Measurements from ENCODE around the gene CD244.
A peak's percentile ranks its signal among the peaks of the same experiment; 100 is the strongest.

Gene CD244

DNA sequence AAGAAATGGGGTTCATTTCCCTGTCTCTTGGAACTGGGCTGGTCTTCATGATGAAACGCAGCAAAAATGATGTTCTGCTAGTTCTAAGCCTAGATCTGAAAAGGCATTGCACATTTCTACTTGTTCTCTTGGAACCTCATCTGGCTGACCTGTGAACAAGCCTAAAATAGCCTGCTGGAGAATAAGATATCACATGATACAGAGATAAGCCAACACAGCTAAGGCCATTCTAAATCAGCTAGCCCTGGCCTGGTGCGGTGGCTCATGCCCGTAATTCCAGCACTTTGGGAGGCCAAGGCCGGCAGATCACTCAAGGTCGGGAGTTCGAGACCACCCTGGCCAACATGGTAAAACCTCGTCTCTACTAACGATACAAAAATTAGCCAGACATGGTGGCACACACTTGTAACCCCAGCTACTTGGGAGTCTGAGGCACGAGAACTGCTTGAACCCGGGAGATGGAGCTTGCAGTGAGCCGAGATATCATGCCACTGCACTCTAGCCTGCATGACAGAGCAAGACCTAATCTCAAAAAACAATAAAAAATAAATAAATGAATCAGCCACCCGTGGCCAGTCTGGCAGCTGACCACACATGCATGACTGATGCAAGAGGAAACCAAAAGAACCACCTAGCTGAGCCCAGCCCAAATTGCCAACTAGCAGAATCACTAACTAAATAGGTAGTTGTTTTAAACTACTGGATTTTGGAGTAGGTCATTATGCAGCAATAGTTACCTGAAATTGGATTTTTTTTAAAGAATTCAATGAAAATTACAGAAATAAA lies 18.0 kb downstream of the CD244 start:
- Mint-ChIP-seq H3K4me3 (no peak overlapping the region), H3K9me3 (no peaks in the 10 kb centered on the region), H3K4me1 (ENCODE audit: low read depth) (peaks cover 28% of the 10 kb centered on the region), H3K27me3 (no peaks in the 10 kb centered on the region), H3K36me3 (ENCODE audit: low read depth) (no peaks in the 10 kb centered on the region), H3K27ac (no peak overlapping the region)

DNA sequence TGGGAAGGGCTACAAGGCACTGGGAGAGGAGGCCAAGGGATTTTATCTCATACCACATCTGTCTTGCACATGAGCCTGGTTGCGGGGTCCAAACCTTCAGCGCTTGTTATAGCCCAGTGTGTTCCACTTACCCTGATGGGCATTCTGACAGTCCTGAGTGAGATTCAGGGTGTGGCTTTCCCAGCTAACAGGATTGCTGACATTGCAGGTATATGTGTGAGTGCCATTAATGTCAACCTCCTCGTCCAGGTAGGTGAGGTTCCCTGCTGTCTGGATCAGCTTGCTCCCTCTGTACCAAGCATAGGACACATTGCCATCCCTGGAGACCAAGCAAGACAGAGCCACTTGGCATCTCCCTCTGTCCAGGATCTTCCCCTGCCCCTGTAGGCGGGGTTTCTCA lies 21.6 kb downstream of the CD244 start:
- no peaks in the 10 kb centered on the region for H3K9me3 Mint-ChIP-seq
- no peaks in the 10 kb centered on the region for H3K27me3 Mint-ChIP-seq
- H3K27ac Mint-ChIP-seq, result no peak overlapping the region
- H3K4me3 Mint-ChIP-seq, result no peak overlapping the region
- no peaks in the 10 kb centered on the region for H3K36me3 Mint-ChIP-seq (ENCODE audit: low read depth)
- peaks cover 64% of the 10 kb centered on the region for H3K4me1 Mint-ChIP-seq (ENCODE audit: low read depth)

DNA sequence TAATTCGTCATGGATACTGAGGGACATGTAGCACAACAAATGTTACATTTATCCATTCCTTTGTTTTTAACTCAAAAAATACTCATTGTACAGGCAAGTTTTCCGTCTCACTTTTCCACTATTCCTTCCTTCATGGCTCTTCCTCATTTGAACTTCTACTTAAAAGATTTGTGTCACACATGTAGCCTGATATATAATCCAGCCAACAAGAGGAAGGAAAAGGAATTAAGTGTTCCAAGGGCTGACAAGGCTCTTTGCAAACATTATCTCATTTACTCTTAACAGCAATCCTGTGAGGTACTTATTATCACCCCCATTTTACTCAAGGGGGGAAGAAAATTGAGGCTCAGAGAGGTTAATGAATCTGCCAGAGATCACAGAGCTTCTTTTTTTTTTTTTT lies 22.9 kb downstream of the CD244 start:
- Mint-ChIP-seq H3K27me3 (no peaks in the 10 kb centered on the region), H3K36me3 (ENCODE audit: low read depth) (no peaks in the 10 kb centered on the region), H3K4me3 (no peak overlapping the region), H3K9me3 (no peaks in the 10 kb centered on the region), H3K4me1 (ENCODE audit: low read depth) (peaks cover 67% of the 10 kb centered on the region), H3K27ac (no peak overlapping the region)

DNA sequence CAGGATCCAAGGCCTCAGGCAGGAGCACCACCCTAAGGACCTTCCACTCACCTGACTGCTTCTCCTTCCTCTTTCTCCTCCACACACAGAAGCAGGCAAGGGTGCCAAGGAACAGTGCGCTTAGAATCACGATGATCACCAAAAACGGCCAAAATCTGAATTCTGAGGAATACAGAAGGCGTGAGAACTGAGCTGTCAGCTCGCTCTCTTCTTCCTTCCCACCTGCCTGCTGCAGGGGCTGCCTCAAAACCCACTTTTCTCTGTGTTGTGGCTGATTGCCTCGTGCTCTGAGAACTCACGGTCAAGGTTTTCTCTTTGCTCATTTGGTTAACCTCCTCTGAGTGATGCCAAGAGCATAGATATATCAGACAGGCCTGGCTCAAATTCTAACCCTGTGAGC lies 23.8 kb downstream of the CD244 start:
- Mint-ChIP-seq H3K4me1 (ENCODE audit: low read depth) (peaks cover 68% of the 10 kb centered on the region), H3K36me3 (ENCODE audit: low read depth) (no peaks in the 10 kb centered on the region), H3K9me3 (no peaks in the 10 kb centered on the region), H3K4me3 (peak overlapping the region; percentile 33), H3K27ac (peak overlapping the region; percentile 98), H3K27me3 (no peaks in the 10 kb centered on the region)

DNA sequence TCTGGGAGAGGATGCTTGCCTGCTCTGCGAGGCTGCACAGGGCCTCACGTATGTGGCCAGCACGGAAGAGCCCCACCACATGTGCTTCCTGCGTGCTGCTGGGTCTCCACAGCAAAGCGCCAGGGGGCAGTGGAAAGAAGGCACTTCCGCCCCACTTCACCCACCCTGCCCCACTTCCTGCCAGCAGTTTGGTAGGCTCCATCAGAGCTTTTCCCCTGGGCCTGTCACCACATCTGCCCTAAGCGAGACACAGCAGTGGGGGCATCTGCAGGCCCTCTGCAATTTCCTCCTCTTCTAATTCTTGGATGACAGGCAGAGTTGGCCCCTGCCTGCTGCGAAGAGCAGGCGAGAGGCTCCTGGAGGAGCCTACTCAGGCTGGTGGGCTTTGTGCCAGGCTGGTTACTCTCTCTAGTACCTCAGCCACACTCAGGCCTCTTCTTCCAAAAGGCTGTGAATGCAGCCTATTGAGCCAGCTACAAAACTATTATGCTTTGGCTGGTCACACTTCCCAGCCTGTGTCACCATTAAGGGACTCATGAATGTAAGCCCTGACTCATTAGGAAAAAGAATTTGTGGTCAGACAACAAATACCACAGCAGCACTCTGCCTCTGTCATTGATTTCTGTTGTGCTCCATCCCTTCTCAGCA lies 25.0 kb downstream of the CD244 start:
- Mint-ChIP-seq H3K27ac (peak overlapping the region; percentile 98), H3K36me3 (ENCODE audit: low read depth) (no peaks in the 10 kb centered on the region), H3K4me3 (peak overlapping the region; percentile 30), H3K4me1 (ENCODE audit: low read depth) (peaks cover 70% of the 10 kb centered on the region), H3K9me3 (no peaks in the 10 kb centered on the region), H3K27me3 (no peaks in the 10 kb centered on the region)

DNA sequence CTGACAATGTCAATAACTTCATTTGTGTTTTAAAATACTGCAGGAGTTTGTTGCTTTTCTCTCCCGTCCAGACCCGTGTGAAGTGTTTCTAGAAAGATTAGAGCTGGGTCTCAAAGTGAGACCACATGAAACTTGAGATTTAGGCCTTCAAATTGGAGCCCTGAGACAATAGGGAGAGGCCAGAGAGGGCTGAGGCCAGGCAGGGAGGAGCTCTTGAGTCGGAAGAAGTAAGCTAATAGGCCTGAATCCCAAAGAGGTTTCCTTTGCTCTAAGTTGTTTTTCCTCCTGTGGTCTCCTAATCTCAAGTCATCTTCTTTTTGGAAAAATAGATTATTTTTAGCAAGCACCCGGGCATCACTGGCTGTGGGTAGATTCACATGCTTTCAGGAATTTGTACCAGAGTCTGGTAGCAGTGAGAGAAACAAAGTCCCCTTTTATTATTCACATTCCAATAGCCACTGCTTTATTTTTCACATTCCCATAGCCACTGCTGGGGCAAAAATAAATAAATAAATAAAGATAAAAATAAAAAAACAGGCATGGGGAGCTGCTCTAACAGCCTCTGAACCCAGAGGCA lies 25.6 kb downstream of the CD244 start:
- no peaks in the 10 kb centered on the region for H3K9me3 Mint-ChIP-seq
- H3K27ac Mint-ChIP-seq, result peak overlapping the region; percentile 98
- H3K4me1 Mint-ChIP-seq (ENCODE audit: low read depth), result peaks cover 65% of the 10 kb centered on the region
- H3K4me3 Mint-ChIP-seq, result peak overlapping the region; percentile 61
- no peaks in the 10 kb centered on the region for H3K36me3 Mint-ChIP-seq (ENCODE audit: low read depth)
- H3K27me3 Mint-ChIP-seq, result no peaks in the 10 kb centered on the region

DNA sequence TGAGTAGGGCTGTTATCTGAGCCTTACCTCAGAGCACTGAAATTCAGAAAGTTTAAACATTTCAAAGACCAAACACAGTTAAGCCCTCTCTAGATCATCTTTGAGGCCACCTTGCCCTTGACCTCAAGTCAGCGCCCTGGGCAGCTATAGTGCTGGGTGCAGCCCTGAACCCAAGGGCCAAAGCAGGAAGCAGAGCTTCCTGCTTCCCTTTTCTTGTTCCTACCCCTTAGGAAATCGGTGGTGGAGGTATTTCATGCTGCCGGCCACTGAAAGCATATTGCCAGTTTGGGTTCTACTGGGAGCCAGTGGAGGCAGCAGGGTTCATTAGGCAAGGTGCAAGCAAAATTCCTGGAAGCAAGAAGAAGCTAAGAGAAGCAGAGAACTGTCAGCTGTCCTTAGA lies 26.1 kb downstream of the CD244 start:
- Mint-ChIP-seq H3K4me1 (ENCODE audit: low read depth) (peaks cover 63% of the 10 kb centered on the region), H3K36me3 (ENCODE audit: low read depth) (no peaks in the 10 kb centered on the region)

DNA sequence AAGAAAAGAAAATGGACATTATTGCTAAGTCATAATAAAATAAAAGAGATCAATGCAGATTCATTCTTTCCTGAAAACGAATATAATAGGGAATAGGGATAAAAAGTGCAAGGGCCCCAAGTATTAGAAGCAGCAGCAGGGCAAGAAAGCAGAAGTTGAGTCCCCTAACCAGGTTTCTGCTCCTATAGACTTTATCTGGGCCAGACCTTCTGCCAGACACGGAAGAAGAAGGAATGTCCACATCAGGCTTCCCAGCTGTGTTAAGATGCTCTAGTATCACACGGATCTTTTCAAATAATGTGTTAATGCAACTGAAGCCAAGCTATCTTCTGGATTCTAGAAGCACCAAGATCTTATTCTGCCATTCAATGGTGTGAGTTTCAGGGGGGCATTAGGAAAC lies 26.9 kb downstream of the CD244 start:
- Mint-ChIP-seq H3K4me1 (ENCODE audit: low read depth) (peaks cover 62% of the 10 kb centered on the region), H3K9me3 (no peaks in the 10 kb centered on the region), H3K27me3 (no peaks in the 10 kb centered on the region), H3K36me3 (ENCODE audit: low read depth) (no peaks in the 10 kb centered on the region), H3K4me3 (no peak overlapping the region), H3K27ac (peak overlapping the region; percentile 86)

More for the DNA sequence above, 26.1 kb downstream of the CD244 start:
- H3K27me3 Mint-ChIP-seq, result no peaks in the 10 kb centered on the region
- H3K27ac Mint-ChIP-seq, result peak overlapping the region; percentile 98
- peak overlapping the region; percentile 61 for H3K4me3 Mint-ChIP-seq
- H3K9me3 Mint-ChIP-seq, result no peaks in the 10 kb centered on the region

DNA sequence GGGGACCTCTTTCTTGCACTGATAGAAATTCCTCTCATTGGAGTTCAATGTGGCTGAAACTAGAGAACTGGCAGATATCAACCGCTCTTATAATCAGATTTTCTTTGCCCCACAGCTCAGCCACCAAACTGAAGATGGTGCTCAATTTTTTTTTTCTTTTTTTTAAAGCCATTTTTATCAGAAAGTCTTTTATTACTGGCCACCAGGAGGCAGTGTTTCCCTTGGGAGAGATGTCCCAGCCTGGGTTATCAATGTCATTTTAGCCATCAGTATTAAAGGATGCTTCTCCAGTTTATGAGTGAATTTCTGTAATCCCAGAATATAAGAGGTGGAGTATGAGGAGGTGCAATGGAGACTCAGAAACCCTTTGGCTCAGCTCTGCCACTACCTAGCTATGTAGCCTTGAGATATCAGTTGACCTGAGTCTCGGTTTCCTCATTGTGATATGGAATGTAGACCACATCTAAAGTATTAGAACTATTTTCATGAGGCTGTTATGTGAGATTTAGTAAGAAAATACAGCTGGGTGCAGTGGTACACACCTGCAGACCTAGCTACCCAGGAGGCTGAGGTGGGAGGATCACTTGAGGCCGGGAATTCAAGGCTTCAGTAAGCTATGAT lies 27.6 kb downstream of the CD244 start:
- Mint-ChIP-seq H3K36me3 (ENCODE audit: low read depth) (no peaks in the 10 kb centered on the region), H3K4me1 (ENCODE audit: low read depth) (peaks cover 66% of the 10 kb centered on the region), H3K27me3 (no peaks in the 10 kb centered on the region), H3K27ac (no peak overlapping the region), H3K4me3 (no peak overlapping the region), H3K9me3 (no peaks in the 10 kb centered on the region)

DNA sequence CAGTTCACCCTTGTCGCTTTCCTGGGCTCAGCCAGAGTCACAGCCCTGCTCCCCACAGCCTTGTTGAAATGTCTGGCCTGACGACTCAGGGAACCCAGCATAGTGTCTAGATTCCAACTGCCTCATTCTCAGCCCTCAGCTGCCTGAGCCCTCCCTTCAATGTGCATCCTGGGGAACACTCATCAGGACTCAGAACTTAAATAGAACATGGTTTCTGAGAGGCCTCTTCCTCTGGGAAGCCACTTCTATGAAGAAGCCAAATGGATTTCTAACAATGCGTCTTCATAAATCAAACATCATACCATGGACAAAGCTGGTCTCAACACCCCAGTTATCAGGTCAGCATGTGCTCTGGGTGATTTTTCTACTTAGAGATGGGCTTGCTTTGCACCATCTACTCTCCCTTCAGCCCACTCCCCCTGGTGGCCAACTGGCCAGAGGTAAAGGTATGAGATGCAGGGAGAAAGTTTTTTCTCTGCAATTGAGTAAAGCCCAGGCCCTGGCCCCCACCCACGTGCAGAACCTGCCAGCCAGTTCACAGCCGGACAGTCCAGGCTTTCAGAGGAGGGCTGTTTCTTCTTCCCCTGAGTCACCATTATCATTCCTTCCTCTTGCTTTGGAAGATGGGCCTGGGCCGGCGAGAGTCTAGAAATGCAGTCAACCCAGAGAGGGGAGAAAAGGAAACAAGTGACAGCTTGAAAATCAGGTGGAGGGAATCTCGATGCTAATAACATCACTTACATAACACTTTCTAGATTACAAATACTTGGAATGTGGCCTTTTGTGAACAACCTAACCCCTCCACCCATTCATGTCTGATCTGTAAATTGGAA lies 32.1 kb downstream of the CD244 start:
- Mint-ChIP-seq H3K27me3 (no peaks in the 10 kb centered on the region), H3K9me3 (no peaks in the 10 kb centered on the region), H3K4me3 (no peak overlapping the region), H3K4me1 (ENCODE audit: low read depth) (peaks cover 22% of the 10 kb centered on the region), H3K27ac (no peak overlapping the region), H3K36me3 (ENCODE audit: low read depth) (peaks cover 4% of the 10 kb centered on the region)

DNA sequence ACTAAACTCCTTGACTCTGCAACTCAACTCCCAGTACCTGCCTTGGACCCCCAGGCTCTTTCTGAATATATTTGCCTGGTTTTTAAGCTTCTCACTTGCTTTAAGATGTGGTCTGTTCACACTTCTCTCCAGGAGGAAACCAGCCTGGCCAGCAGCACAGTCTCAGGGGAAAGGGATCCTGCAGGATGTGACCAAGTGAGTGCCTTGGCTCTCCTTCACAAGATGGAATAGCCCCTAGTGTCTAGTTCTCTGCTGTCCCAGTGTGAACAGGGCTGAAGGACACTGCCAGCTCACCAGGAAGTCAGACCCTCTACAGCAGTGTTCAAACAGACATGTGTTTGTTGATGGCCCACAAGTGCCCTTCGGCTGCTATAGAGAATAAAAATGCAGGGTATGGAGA lies 32.9 kb downstream of the CD244 start:
- Mint-ChIP-seq H3K36me3 (ENCODE audit: low read depth) (peaks cover 4% of the 10 kb centered on the region), H3K4me1 (ENCODE audit: low read depth) (peaks cover 15% of the 10 kb centered on the region), H3K27ac (no peak overlapping the region), H3K9me3 (no peaks in the 10 kb centered on the region), H3K4me3 (no peak overlapping the region), H3K27me3 (no peaks in the 10 kb centered on the region)

DNA sequence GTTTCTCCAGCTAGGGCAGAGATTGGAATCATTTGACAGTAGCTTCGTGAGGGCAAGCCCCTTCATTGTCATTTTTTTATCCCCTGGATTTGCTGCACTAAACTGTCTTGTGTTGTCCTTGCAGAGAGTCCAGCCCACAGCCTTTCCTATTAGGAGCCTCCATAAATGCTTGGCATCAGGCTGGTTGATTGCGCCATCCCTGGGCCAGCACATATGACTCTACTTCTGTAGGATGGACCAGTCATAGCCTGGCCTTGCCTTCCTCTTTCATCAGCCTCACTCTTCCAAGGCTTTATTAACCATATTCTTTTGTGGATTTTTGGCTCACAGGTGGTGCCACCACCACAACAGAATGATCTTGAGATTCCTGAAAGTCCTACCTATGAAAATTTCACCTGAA lies 35.3 kb downstream of the CD244 start:
- Mint-ChIP-seq H3K27ac (no peak overlapping the region), H3K4me1 (ENCODE audit: low read depth) (peaks cover 4% of the 10 kb centered on the region), H3K9me3 (no peaks in the 10 kb centered on the region), H3K36me3 (ENCODE audit: low read depth) (peaks cover 9% of the 10 kb centered on the region), H3K4me3 (no peak overlapping the region), H3K27me3 (no peaks in the 10 kb centered on the region)

DNA sequence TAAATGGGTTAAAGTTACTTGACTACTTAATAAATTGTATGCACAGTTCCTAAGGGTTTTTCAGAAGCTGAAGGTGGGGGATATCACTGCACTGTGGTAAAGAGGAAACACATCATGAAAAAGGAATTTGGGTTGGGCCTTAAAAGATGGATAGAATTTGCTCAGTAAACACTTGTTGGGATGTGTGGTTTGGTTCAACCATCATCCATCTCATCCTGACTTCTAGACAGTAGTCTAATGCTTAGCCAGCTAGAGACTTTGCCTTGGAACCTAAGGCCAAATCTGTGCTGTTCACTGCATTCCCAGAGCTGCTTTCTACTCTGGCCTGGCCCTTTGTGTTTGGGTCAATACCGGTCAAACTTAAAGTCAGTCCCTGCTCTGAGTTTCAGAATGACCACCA lies 36.1 kb downstream of the CD244 start:
- H3K36me3 Mint-ChIP-seq (ENCODE audit: low read depth), result peaks cover 16% of the 10 kb centered on the region
- H3K27ac Mint-ChIP-seq, result no peak overlapping the region
- H3K9me3 Mint-ChIP-seq, result no peaks in the 10 kb centered on the region
- H3K4me3 Mint-ChIP-seq, result no peak overlapping the region
- no peaks in the 10 kb centered on the region for H3K27me3 Mint-ChIP-seq
- peaks cover 4% of the 10 kb centered on the region for H3K4me1 Mint-ChIP-seq (ENCODE audit: low read depth)

DNA sequence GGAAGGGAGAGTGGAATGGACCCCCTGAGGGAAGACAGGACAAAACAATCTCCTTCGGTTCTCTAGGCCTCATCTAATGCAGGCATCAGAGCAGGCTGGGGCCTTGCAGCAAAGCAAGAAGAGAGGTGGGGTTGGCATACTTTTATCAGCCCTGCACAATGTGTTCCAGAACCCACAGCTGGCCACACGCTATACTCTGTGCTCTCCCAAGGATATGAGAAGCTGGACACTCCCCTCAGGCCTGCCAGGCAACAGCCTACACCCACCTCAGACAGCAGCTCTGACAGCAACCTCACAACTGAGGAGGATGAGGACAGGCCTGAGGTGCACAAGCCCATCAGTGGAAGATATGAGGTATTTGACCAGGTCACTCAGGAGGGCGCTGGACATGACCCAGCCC lies 39.4 kb downstream of the CD244 start:
- Mint-ChIP-seq H3K27ac (no peak overlapping the region), H3K4me3 (no peak overlapping the region), H3K27me3 (no peaks in the 10 kb centered on the region), H3K36me3 (ENCODE audit: low read depth) (peaks cover 19% of the 10 kb centered on the region), H3K4me1 (ENCODE audit: low read depth) (no peaks in the 10 kb centered on the region), H3K9me3 (no peaks in the 10 kb centered on the region)

Measured in stimulated activated naive CD8-positive, alpha-beta T cell treated with anti-CD3 and anti-CD28 coated beads, Interleukin-15, Interleukin-2, amounts not matched to agents 100 ng/mL and 50 ng/mL, for 24 hours (primary cell).